Lung (tissue), 12 donors: ENCODE measurements around the gene RNF152. TPM values are rescaled to one million over a fixed set of nuclear protein-coding genes. Genes with fewer than 3 reads are reported as not detected.

Source experiments
- ATAC-seq: fragments of 200-7000 bp; cut with Tn5 transposase; one replicate; pipeline ENCODE4 v1.9.1; 2020; ENCODE audit warnings: moderate number of reproducible peaks; ENCODE audit not compliant: insufficient read depth, low FRiP score
- DNase-seq, 3 donors: peaks; one replicate each; pipeline ENCODE4 v3.0.0-alpha.2; 2013 to 2017
- H3K27ac ChIP-seq, 2 donors: one replicate each; pipeline ENCODE4 v1.5.1; 2013; ENCODE audit warnings: mild to moderate bottlenecking in 2 of 2, moderate library complexity in 2 of 2, control low read depth in 1 of 2, inconsistent platforms in 1 of 2, low read depth in 1 of 2, low read length in 1 of 2
- H3K27me3 ChIP-seq, 3 donors: one replicate each; pipeline ENCODE4 v1.5.1; 2013; ENCODE audit warnings: low read length in 2 of 3; ENCODE audit not compliant: control insufficient read depth in 3 of 3, insufficient read depth in 3 of 3
- H3K36me3 ChIP-seq, 4 donors: one replicate each; pipeline ENCODE4 v1.5.1; 2013; ENCODE audit warnings: low read length in 4 of 4, mild to moderate bottlenecking in 1 of 4, moderate library complexity in 1 of 4; ENCODE audit not compliant: control insufficient read depth in 4 of 4, insufficient read depth in 4 of 4
- H3K4me1 ChIP-seq, 5 donors: one replicate each; pipeline ENCODE4 v1.5.1; 2013; ENCODE audit warnings: low read length in 5 of 5, mild to moderate bottlenecking in 2 of 5, moderate library complexity in 1 of 5; ENCODE audit not compliant: control insufficient read depth in 5 of 5, insufficient read depth in 5 of 5
- H3K4me3 ChIP-seq: one replicate; pipeline ENCODE4 v1.5.1; 2013; ENCODE audit warnings: mild to moderate bottlenecking, control low read depth, moderate library complexity
- H3K9ac ChIP-seq, 2 donors: one replicate each; pipeline ENCODE4 v1.5.1; 2013; ENCODE audit warnings: low read length in 2 of 2, control low read depth in 1 of 2; ENCODE audit not compliant: insufficient read depth in 1 of 2
- H3K9me3 ChIP-seq, 4 donors: one replicate each; pipeline ENCODE4 v1.5.1; 2013; ENCODE audit warnings: low read length in 3 of 4, mild to moderate bottlenecking in 1 of 4, moderate library complexity in 1 of 4; ENCODE audit not compliant: control insufficient read depth in 4 of 4, insufficient read depth in 3 of 4
- CTCF ChIP-seq: IDR thresholded peaks from 2 replicates; pipeline ENCODE4 v1.5.1; 2012; ENCODE audit warnings: mild to moderate bottlenecking; ENCODE audit errors: control extremely low read depth, extremely low read depth
- WGBS, 2 donors: extraction: QIAGEN DNeasy Blood & Tissue Kit; methylation state at CpG; one replicate each; pipeline ENCODE4 v1.1.7; 2013; 5-methylcytosine and 5-hydroxymethylcytosine counted together
- polyA plus RNA-seq, 2 donors: library from polyadenylated mRNA; stranded (reverse); fragments of 200-250 nt; gene quantifications; one replicate each; pipeline ENCODE4 v1.2.1, GENCODE V29; 2013
- total RNA-seq, 2 donors: library from RNA; depleted of rRNA in 1 of 2; stranded (reverse); fragments of >200 nt in 1 of 2; gene quantifications; one replicate each; pipeline ENCODE4 v1.2.1, GENCODE V29; 2014 to 2021
- donor health status: control.
- donor health status: control.
- donor health status: Bipolar disorder and iron deficiency.
- donor health status: healthy.
- donor health status: DM: yes; HTN: yes; CAD: no.

Gene RNF152
- total and polyA plus RNA-seq, 4 donors, result 1.1 to 55.6 (median 9.6) TPM

GRCh38 chr18:61926532-61926931, 33.7 kb upstream of the RNF152 start:
- peaks cover 0 to 15% (median 2%) of the 10 kb centered on the region in 4 donors for H3K9me3 ChIP-seq
- H3K36me3 ChIP-seq, result no peaks in the 10 kb centered on the region
- DNase-seq (no peak), ATAC-seq (no peak)
- H3K27ac ChIP-seq, result no peak overlapping the region
- no peaks in the 10 kb centered on the region for H3K4me1 ChIP-seq
- TF ChIP-seq CTCF, result no peak
- no peak overlapping the region for H3K9ac ChIP-seq
- 70 to 73% methylated on average over 4 of the region's 4 CpGs for WGBS, 2 donors
- no peak overlapping the region for H3K4me3 ChIP-seq
- H3K27me3 ChIP-seq, result no peaks in the 10 kb centered on the region

- Histone ChIP-seq H3K4me1 (no peaks in the 10 kb centered on the region), H3K9me3 (peaks cover 0 to 15% (median 2%) of the 10 kb centered on the region in 4 donors), H3K9ac (no peak overlapping the region), H3K4me3 (no peak overlapping the region), H3K27me3 (no peaks in the 10 kb centered on the region), H3K27ac (no peak overlapping the region), H3K36me3 (no peaks in the 10 kb centered on the region)
- DNase-seq (no peak), ATAC-seq (no peak)
- 57 to 61% methylated on average over 5 of the region's 5 CpGs for WGBS, 2 donors
- no peak for TF ChIP-seq CTCF
Measured at GRCh38 chr18:61924550-61924949, 31.7 kb upstream of the RNF152 start.

- no peak overlapping the region for H3K4me3 ChIP-seq
- no peak for TF ChIP-seq CTCF
- no peaks in the 10 kb centered on the region for H3K4me1 ChIP-seq
- ATAC-seq (no peak), DNase-seq (no peak)
- H3K9ac ChIP-seq, result no peak overlapping the region
- H3K27ac ChIP-seq, result no peak overlapping the region
- 94% methylated on average over 3 of the region's 3 CpGs for WGBS, 2 donors
- peaks cover 0 to 7% (median 0%) of the 10 kb centered on the region in 4 donors for H3K9me3 ChIP-seq
- H3K36me3 ChIP-seq, result no peaks in the 10 kb centered on the region
- H3K27me3 ChIP-seq, result no peaks in the 10 kb centered on the region
Measured at GRCh38 chr18:61922435-61922834, 29.6 kb upstream of the RNF152 start.

GRCh38 chr18:61921621-61922235, 28.9 kb upstream of the RNF152 start:
- Histone ChIP-seq H3K27me3 (no peaks in the 10 kb centered on the region), H3K4me1 (peaks cover 0 to 5% (median 0%) of the 10 kb centered on the region in 5 donors), H3K27ac (no peak overlapping the region), H3K4me3 (no peak overlapping the region), H3K9ac (no peak overlapping the region), H3K36me3 (no peaks in the 10 kb centered on the region), H3K9me3 (peaks cover 0 to 3% (median 0%) of the 10 kb centered on the region in 4 donors)
- DNase-seq (no peak), ATAC-seq (no peak)
- WGBS, 2 donors, result 79 to 83% methylated on average over 17 of the region's 17 CpGs
- TF ChIP-seq CTCF, result no peak
